HEK293 (cell line): ENCODE measurements around the gene CHD5.
A peak's percentile ranks its signal among the peaks of the same experiment; 100 is the strongest.

Experiments used
- CTCF ChIA-PET: fragments of 350-600 bp; formaldehyde crosslinking; extraction: SDS; loops from one replicate; lab custom pipeline; 2021; ENCODE audit warnings: antibody characterized with exemption; lab: Yijun Ruan, JAX
- POLR2A ChIA-PET: fragments of 300-600 bp; formaldehyde crosslinking; extraction: SDS; loops from one replicate; lab custom pipeline; 2020; ENCODE audit warnings: antibody characterized with exemption, inconsistent platforms; lab: Yijun Ruan, JAX
- H3K27ac ChIP-seq: fragments of 200-500 bp; sonication (Bioruptor generic); 2 replicates; pipeline ENCODE4 v1.5.1; 2014; ENCODE audit warnings: low read depth, low read length, control low read depth, inconsistent platforms; ENCODE audit errors: extremely low read depth
- H3K36me3 ChIP-seq, 2 experiments: fragments of 200-500 bp in 1 of 2; sonication (Bioruptor generic) in 1 of 2; 1 replicate in 1 of 2; 2 replicates in 1 of 2; pipeline ENCODE4 v1.5.1; 2014 to 2017; ENCODE audit warnings: inconsistent platforms in 2 of 2, low read length in 2 of 2; ENCODE audit not compliant: control insufficient read depth in 2 of 2, insufficient read depth in 1 of 2
- H3K4me1 ChIP-seq: fragments of 200-500 bp; sonication (Bioruptor generic); 2 replicates; pipeline ENCODE4 v1.5.1; 2014; ENCODE audit warnings: mild to moderate bottlenecking, low read length, inconsistent platforms; ENCODE audit not compliant: control insufficient read depth, insufficient read depth
- H3K4me3 ChIP-seq: 2 replicates; pipeline ENCODE4 v1.5.1; 2011; ENCODE audit warnings: low read depth, mild to moderate bottlenecking, control low read depth, low read length, moderate library complexity
- H3K9me3 ChIP-seq: fragments of 200-500 bp; sonication (Bioruptor generic); 2 replicates; pipeline ENCODE4 v1.5.1; 2014; ENCODE audit warnings: low read depth, low read length, inconsistent platforms; ENCODE audit not compliant: control insufficient read depth, insufficient read depth
- MEIS1 ChIP-seq: sonication (generic); formaldehyde crosslinking; IDR thresholded peaks from 2 replicates; pipeline ENCODE4 v1.8.1; 2022; ENCODE audit warnings: missing genetic modification reagents, mild to moderate bottlenecking, borderline replicate concordance
- SCRT1 ChIP-seq: fragments of 450-650 bp; formaldehyde crosslinking; IDR thresholded peaks from 2 replicates; pipeline ENCODE4 v1.5.1; 2016; ENCODE audit warnings: missing biosample characterization, missing genetic modification characterization, borderline replicate concordance
- SCRT2 ChIP-seq: fragments of 450-650 bp; formaldehyde crosslinking; IDR thresholded peaks from 2 replicates; pipeline ENCODE4 v1.5.1; 2016; ENCODE audit warnings: missing biosample characterization, missing genetic modification characterization
- SP7 ChIP-seq: fragments of 450-650 bp; formaldehyde crosslinking; IDR thresholded peaks from 2 replicates; pipeline ENCODE4 v1.5.1; 2016; ENCODE audit warnings: missing biosample characterization, missing genetic modification characterization
- ZNF157 ChIP-seq: fragments of 450-650 bp; formaldehyde crosslinking; IDR thresholded peaks from 2 replicates; pipeline ENCODE4 v1.5.1; 2016; ENCODE audit warnings: missing biosample characterization, missing genetic modification characterization
- ZNF350 ChIP-seq: fragments of 450-650 bp; formaldehyde crosslinking; IDR thresholded peaks from 2 replicates; pipeline ENCODE4 v1.5.0; 2017; ENCODE audit warnings: missing biosample characterization, mild to moderate bottlenecking, missing genetic modification characterization
- ZNF610 ChIP-seq: fragments of 450-650 bp; formaldehyde crosslinking; IDR thresholded peaks from 2 replicates; pipeline ENCODE4 v1.5.1; 2016; ENCODE audit warnings: missing biosample characterization, missing genetic modification characterization, borderline replicate concordance
- ZNF658 ChIP-seq: fragments of 450-650 bp; formaldehyde crosslinking; IDR thresholded peaks from 2 replicates; pipeline ENCODE4; 2016; ENCODE audit warnings: missing biosample characterization, missing genetic modification characterization
- ZNF768 ChIP-seq: fragments of 450-650 bp; formaldehyde crosslinking; IDR thresholded peaks from 2 replicates; pipeline ENCODE4 v1.5.1; 2018; ENCODE audit warnings: missing biosample characterization, mild to moderate bottlenecking, missing genetic modification characterization
- ZNF776 ChIP-seq: fragments of 450-650 bp; formaldehyde crosslinking; IDR thresholded peaks from 2 replicates; pipeline ENCODE4 v1.5.0; 2017; ENCODE audit warnings: missing biosample characterization, missing genetic modification characterization, borderline replicate concordance
- ZNF785 ChIP-seq: fragments of 450-650 bp; formaldehyde crosslinking; IDR thresholded peaks from 2 replicates; pipeline ENCODE4 v1.5.1; 2016; ENCODE audit warnings: missing biosample characterization, missing genetic modification characterization
- ZNF837 ChIP-seq: fragments of 450-650 bp; formaldehyde crosslinking; IDR thresholded peaks from 2 replicates; pipeline ENCODE4 v1.5.1; 2016; ENCODE audit warnings: missing biosample characterization, missing genetic modification characterization
- ZSCAN30 ChIP-seq: fragments of 450-650 bp; IDR thresholded peaks from 2 replicates; pipeline ENCODE4 v1.5.1; 2018; ENCODE audit warnings: missing biosample characterization, mild to moderate bottlenecking, missing genetic modification characterization, moderate library complexity
- ZXDB ChIP-seq: fragments of 450-650 bp; formaldehyde crosslinking; IDR thresholded peaks from 2 replicates; pipeline ENCODE4 v1.5.1; 2016; ENCODE audit warnings: missing biosample characterization, missing genetic modification characterization
- TF ChIP-seq, protein P1 (sequence below): fragments of 450-650 bp; formaldehyde crosslinking; IDR thresholded peaks from 2 replicates; pipeline ENCODE4 v1.5.0; 2017; ENCODE audit warnings: missing biosample characterization, missing genetic modification characterization, borderline replicate concordance
- TF ChIP-seq, protein P2 (sequence below): fragments of 450-650 bp; formaldehyde crosslinking; IDR thresholded peaks from 2 replicates; pipeline ENCODE4 v1.5.1; 2016; ENCODE audit warnings: missing biosample characterization, missing genetic modification characterization, low read depth
- TF ChIP-seq, protein P3 (sequence below): fragments of 450-650 bp; formaldehyde crosslinking; IDR thresholded peaks from 2 replicates; pipeline ENCODE4 v1.5.1; 2016; ENCODE audit warnings: missing biosample characterization, missing genetic modification characterization
- TF ChIP-seq, protein P4 (sequence below): fragments of 450-650 bp; formaldehyde crosslinking; optimal IDR thresholded peaks from 2 replicates; pipeline ENCODE3; 2016; ENCODE audit warnings: missing biosample characterization, mild to moderate bottlenecking, missing genetic modification characterization
- TF ChIP-seq, protein P5 (sequence below): IDR thresholded peaks from 2 replicates; pipeline ENCODE4 v1.6.1; 2011; ENCODE audit warnings: mild to moderate bottlenecking, low read depth, low read length, borderline replicate concordance
- TF ChIP-seq, protein P6 (sequence below): fragments of 450-650 bp; formaldehyde crosslinking; conservative IDR thresholded peaks from 2 replicates; pipeline ENCODE4 v1.5.1; 2016; ENCODE audit warnings: low read depth, missing biosample characterization, missing genetic modification characterization

The CHD5 gene

DNA sequence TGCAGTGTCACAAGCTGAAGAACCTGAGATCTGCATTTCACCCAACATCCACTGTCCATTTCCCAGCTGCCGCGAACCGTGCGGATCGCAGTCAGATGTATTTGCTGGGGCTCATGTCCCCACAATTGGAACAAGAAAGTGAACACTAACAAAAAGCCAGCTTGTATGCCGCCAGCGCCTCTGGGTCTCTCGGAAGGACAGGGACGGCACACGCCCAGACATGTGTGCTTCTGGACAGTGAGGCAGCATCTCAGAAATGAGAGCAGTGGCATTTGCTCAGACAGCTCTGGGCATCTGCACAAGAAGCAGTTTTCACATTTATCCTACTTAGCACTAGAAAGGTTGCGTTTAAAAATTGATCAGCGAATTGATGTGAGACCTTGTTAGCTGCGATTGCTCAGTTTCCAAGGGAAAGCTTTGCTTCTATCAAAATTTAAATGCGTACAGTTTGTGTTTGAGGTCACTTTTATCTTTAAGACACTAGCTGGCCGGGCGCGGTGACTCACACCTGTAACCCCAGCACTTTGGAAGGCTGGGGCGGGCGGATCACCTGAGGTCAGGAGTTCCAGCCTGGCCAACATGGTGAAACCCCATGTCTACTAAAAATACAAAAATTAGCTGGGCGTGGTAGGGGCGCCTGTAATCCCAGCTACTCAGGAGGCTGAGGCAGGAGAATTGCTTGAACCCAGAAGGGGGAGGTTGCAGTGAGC is 105.8 kb downstream of the CHD5 start:
- ChIA-PET CTCF (interaction anchor here (0.6 to 1.0 kb wide), 5 partner anchors 12 to 170 kb away, joined by 3 to 4 read pairs (median 3); no protein-coding TSS in a partner anchor), POLR2A (no interaction called here)
- TF ChIP-seq ZXDB (tag by site-specific recombination) (no peak), SP7 (tag by site-specific recombination) (no peak), ZNF157 (tag by site-specific recombination) (no peak), ZNF768 (no peak), ZNF776 (tag by site-specific recombination) (no peak), MEIS1 (CRISPR knock-in tag) (no peak), ZNF658 (tag by site-specific recombination) (no peak), ZSCAN30 (no peak), ZNF610 (tag by site-specific recombination) (no peak), ZNF350 (tag by site-specific recombination) (no peak)
- TF ChIP-seq, protein P1, sequence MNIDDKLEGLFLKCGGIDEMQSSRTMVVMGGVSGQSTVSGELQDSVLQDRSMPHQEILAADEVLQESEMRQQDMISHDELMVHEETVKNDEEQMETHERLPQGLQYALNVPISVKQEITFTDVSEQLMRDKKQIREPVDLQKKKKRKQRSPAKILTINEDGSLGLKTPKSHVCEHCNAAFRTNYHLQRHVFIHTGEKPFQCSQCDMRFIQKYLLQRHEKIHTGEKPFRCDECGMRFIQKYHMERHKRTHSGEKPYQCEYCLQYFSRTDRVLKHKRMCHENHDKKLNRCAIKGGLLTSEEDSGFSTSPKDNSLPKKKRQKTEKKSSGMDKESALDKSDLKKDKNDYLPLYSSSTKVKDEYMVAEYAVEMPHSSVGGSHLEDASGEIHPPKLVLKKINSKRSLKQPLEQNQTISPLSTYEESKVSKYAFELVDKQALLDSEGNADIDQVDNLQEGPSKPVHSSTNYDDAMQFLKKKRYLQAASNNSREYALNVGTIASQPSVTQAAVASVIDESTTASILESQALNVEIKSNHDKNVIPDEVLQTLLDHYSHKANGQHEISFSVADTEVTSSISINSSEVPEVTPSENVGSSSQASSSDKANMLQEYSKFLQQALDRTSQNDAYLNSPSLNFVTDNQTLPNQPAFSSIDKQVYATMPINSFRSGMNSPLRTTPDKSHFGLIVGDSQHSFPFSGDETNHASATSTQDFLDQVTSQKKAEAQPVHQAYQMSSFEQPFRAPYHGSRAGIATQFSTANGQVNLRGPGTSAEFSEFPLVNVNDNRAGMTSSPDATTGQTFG (tag by site-specific recombination): no peak
- TF ChIP-seq, protein P2, sequence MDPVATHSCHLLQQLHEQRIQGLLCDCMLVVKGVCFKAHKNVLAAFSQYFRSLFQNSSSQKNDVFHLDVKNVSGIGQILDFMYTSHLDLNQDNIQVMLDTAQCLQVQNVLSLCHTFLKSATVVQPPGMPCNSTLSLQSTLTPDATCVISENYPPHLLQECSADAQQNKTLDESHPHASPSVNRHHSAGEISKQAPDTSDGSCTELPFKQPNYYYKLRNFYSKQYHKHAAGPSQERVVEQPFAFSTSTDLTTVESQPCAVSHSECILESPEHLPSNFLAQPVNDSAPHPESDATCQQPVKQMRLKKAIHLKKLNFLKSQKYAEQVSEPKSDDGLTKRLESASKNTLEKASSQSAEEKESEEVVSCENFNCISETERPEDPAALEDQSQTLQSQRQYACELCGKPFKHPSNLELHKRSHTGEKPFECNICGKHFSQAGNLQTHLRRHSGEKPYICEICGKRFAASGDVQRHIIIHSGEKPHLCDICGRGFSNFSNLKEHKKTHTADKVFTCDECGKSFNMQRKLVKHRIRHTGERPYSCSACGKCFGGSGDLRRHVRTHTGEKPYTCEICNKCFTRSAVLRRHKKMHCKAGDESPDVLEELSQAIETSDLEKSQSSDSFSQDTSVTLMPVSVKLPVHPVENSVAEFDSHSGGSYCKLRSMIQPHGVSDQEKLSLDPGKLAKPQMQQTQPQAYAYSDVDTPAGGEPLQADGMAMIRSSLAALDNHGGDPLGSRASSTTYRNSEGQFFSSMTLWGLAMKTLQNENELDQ: no peak
- TF ChIP-seq, protein P3, sequence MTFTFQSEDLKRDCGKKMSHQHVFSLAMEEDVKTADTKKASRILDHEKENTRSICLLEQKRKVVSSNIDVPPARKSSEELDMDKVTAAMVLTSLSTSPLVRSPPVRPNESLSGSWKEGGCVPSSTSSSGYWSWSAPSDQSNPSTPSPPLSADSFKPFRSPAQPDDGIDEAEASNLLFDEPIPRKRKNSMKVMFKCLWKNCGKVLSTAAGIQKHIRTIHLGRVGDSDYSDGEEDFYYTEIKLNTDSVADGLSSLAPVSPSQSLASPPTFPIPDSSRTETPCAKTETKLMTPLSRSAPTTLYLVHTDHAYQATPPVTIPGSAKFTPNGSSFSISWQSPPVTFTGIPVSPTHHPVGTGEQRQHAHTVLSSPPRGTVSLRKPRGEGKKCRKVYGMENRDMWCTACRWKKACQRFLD: no peak
- TF ChIP-seq, protein P4, sequence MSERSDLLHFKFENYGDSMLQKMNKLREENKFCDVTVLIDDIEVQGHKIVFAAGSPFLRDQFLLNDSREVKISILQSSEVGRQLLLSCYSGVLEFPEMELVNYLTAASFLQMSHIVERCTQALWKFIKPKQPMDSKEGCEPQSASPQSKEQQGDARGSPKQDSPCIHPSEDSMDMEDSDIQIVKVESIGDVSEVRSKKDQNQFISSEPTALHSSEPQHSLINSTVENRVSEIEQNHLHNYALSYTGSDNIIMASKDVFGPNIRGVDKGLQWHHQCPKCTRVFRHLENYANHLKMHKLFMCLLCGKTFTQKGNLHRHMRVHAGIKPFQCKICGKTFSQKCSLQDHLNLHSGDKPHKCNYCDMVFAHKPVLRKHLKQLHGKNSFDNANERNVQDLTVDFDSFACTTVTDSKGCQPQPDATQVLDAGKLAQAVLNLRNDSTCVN: no peak
- TF ChIP-seq, protein P5, sequence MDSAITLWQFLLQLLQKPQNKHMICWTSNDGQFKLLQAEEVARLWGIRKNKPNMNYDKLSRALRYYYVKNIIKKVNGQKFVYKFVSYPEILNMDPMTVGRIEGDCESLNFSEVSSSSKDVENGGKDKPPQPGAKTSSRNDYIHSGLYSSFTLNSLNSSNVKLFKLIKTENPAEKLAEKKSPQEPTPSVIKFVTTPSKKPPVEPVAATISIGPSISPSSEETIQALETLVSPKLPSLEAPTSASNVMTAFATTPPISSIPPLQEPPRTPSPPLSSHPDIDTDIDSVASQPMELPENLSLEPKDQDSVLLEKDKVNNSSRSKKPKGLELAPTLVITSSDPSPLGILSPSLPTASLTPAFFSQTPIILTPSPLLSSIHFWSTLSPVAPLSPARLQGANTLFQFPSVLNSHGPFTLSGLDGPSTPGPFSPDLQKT: no peak

DNA sequence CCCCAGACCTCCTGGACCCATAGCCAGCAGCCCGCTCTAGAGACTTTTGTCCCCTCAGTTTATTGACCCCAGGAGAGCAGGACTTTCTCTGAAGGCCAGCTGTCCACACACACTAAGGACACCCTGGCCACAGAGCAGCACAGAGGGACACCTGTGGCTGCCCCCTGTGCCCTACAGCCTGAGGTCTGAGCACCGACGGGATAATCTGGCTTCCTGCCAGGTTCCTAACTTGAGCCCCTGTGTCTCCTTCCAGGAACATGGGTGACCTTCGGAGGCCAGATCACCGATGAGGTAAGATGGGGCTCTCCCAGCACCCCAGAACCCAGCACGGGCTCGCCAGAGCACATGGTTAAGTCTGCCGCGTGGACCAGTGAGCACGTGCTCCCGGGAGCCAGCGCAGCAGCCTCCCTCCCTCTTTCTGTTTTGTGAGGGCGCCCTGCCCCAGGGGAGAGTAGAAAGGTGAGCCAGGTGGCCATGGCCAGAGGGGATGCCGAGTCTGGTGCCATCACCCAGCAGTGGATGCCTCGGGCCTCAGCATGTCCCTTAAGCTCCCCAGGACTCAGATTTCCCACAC is 106.6 kb downstream of the CHD5 start:
- Histone ChIP-seq H3K9me3 (no peaks in the 10 kb centered on the region), H3K36me3 (no peaks in the 10 kb centered on the region), H3K4me3 (no peak overlapping the region), H3K4me1 (no peaks in the 10 kb centered on the region), H3K27ac (no peak overlapping the region)
- ChIA-PET POLR2A (no interaction called here), CTCF (interaction anchor here (0.8 to 1.2 kb wide), 4 partner anchors 21 to 349 kb away, joined by 3 to 4 read pairs (median 4); no protein-coding TSS in a partner anchor)
- no peak for TF ChIP-seq ZNF785 (tag by site-specific recombination)
- no peak for TF ChIP-seq ZNF837 (tag by site-specific recombination)
- 0 out of 2 replicates have a peak, but pooled peaks have one; percentile 44 for TF ChIP-seq SCRT1
- peak; percentile 64 for TF ChIP-seq SCRT2 (tag by site-specific recombination)
- TF ChIP-seq, protein P6, sequence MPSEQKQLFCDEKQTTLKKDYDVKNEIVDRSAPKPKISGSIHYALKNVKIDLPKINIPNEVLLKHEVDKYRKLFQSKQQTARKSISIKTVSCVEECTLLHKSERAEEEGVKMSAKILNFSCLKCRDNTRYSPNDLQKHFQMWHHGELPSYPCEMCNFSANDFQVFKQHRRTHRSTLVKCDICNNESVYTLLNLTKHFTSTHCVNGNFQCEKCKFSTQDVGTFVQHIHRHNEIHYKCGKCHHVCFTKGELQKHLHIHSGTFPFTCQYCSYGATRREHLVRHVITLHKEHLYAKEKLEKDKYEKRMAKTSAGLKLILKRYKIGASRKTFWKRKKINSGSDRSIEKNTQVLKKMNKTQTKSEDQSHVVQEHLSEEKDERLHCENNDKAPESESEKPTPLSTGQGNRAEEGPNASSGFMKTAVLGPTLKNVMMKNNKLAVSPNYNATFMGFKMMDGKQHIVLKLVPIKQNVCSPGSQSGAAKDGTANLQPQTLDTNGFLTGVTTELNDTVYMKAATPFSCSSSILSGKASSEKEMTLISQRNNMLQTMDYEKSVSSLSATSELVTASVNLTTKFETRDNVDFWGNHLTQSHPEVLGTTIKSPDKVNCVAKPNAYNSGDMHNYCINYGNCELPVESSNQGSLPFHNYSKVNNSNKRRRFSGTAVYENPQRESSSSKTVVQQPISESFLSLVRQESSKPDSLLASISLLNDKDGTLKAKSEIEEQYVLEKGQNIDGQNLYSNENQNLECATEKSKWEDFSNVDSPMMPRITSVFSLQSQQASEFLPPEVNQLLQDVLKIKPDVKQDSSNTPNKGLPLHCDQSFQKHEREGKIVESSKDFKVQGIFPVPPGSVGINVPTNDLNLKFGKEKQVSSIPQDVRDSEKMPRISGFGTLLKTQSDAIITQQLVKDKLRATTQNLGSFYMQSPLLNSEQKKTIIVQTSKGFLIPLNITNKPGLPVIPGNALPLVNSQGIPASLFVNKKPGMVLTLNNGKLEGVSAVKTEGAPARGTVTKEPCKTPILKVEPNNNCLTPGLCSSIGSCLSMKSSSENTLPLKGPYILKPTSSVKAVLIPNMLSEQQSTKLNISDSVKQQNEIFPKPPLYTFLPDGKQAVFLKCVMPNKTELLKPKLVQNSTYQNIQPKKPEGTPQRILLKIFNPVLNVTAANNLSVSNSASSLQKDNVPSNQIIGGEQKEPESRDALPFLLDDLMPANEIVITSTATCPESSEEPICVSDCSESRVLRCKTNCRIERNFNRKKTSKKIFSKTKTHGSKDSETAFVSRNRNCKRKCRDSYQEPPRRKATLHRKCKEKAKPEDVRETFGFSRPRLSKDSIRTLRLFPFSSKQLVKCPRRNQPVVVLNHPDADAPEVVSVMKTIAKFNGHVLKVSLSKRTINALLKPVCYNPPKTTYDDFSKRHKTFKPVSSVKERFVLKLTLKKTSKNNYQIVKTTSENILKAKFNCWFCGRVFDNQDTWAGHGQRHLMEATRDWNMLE (tag by site-specific recombination): no peak

More for the DNA sequence above, 105.8 kb downstream of the CHD5 start:
- no peaks in the 10 kb centered on the region for H3K36me3 ChIP-seq
- H3K9me3 ChIP-seq: no peaks in the 10 kb centered on the region
- no peaks in the 10 kb centered on the region for H3K4me1 ChIP-seq
- H3K27ac ChIP-seq: no peak overlapping the region
- H3K4me3 ChIP-seq: no peak overlapping the region
